Measurements from ENCODE around the gene KCNN3.

GRCh38 chr1:154777781-154778180 is 92.3 kb downstream of the KCNN3 start:
- TF ChIP-seq ZNF70 (CRISPR knock-in tag; IDR thresholded peaks at IDR 0.05) (no peak), ZC3H10 (CRISPR knock-in tag; IDR thresholded peaks at IDR 0.05) (no peak), SNAI2 (CRISPR knock-in tag; IDR thresholded peaks at IDR 0.05) (no peak), CREB5 (CRISPR knock-in tag; IDR thresholded peaks at IDR 0.05; ENCODE audit: low read depth) (no peak), RARB (CRISPR knock-in tag; IDR thresholded peaks at IDR 0.05) (no peak), CSDC2 (CRISPR knock-in tag; IDR thresholded peaks at IDR 0.05) (no peak), POU6F1 (CRISPR knock-in tag; IDR thresholded peaks at IDR 0.05; ENCODE audit: borderline replicate concordance, low read depth) (no peak), ZNF8 (CRISPR knock-in tag; IDR thresholded peaks at IDR 0.05) (no peak), PATZ1 (CRISPR knock-in tag; IDR thresholded peaks at IDR 0.05; ENCODE audit: borderline replicate concordance) (no peak), ISL1 (CRISPR knock-in tag; IDR thresholded peaks at IDR 0.05) (no peak)

Data from SK-N-SH treated with all-trans-retinoic acid at 6 μM for 48 hours (cell line).